HG03025 (cell line): ENCODE data around the gene ATXN1.

Experiments used
- ATAC-seq: cut with Tn5 transposase; IDR thresholded peaks from one replicate; pipeline ENCODE4 v1.9.1; 2021; ENCODE audit warnings: mild to moderate bottlenecking, moderate library complexity; ENCODE audit not compliant: unreplicated experiment, low FRiP score

The ATXN1 gene

DNA sequence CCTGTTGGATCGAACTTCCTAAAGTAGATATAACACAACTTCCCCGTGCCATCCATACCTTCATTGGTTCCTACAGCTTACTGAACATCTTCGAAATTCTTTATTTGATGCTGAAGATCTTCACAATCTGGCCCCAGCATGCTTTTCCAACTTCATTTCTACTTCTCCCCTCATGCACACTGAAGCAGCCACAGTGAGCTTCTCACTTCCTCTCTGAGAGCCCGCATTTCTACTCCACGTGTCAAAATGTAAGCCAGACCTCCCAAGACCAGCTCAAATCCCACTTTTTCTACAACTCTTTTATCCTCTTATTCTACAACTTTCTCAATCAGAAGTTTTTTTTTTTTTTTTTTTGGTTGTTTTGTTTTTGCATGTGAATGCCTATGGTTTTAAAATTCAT is 268.1 kb downstream of the ATXN1 start:
- no peak for ATAC-seq

DNA sequence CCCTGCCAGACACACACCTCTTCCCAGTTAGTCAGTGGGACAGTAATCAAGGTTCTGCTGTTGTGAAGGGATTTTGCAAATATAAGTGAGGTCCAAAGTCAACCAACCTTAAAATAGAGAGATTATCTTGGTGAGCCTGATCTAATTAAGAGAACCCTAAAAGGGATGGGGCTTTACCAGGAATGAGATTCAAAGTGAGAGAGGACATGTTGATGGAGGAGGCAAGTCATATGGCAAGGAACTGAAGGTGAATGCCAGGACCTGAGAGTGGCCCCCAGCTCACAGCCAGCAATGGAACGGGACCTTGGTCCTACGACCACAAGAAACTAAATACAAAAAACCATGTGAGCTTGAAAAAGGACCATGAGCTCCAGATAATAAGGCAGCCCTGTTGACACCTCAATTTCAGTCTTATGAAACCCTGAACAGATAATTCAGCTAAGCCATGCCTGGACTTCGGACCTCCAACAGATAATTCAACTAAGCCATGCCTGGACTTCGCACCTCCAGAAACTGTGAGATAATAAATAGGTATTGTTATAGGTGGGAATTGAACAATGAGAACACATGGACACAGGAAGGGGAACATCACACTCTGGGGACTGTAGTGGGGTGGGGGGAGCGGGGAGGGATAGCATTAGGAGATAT is 269.5 kb downstream of the ATXN1 start:
- ATAC-seq = no peak

DNA sequence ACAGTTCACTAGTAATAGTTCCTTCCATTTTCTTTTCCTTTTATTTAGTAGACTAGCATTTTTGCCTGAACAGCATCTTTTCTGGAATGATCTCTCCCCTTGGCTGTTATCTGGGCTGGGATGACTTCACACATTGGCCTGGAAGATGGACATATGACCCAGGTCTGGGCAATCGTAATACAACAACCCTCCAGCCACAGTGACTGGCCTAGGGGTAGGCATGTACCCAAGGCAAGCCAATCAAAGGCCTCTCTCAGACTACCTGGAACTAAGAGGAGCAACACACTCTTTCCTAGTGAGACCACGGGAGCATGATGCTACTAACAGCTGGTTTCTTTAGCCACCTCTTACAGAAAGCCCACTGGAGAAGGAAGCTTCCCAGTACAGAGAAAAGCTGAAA is 270.6 kb downstream of the ATXN1 start:
- ATAC-seq = no peak

DNA sequence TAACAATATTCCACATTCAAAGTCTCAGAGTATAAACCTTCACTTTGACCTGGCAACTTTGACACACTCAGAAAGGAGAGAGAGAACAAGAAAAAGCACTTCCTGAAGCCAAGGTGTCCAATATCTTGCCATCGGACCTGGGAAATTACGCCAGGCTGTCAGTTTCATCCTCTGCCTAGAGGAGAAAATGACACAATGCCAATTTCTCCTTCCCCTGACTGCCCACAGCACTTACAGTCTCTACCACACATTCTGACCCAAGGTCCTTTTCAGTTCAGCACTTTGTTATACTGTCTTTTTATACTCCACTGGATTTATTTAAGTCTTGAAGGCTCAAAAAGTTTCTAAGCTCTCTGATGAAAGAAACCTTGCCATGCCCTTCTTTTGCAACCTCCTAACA is 272.4 kb downstream of the ATXN1 start:
- no peak for ATAC-seq

DNA sequence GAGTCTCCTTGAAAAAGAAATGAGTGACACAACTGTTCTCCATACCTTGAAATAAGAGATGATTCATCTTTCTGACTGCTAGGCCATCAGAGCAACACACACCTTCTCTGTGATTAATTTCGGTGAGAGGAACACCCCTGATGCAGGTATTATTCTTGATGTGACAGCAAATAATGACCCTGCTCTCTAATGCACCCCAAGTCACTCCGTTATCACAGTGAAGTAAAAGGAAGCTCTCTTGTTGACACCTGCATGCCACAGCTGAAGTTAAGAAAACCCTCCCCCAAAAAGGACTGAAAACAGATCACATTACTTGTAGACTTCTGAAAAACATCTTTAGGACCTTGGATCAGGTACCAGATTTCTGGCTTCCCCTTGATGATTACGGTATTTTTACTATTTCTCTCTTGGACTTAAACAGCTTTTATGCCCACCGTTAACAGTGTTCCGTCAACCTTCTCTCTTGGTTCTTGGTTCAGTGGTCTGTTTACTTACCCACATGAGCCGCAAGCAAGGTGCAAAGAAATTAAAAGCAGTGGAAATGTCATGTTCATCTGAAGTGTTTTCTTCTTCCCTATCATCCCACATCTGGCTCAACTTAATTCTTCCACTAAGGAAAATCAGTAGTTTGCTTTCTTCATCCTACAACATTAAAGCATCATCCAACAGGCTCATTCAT is 273.1 kb downstream of the ATXN1 start:
- no peak for ATAC-seq

DNA sequence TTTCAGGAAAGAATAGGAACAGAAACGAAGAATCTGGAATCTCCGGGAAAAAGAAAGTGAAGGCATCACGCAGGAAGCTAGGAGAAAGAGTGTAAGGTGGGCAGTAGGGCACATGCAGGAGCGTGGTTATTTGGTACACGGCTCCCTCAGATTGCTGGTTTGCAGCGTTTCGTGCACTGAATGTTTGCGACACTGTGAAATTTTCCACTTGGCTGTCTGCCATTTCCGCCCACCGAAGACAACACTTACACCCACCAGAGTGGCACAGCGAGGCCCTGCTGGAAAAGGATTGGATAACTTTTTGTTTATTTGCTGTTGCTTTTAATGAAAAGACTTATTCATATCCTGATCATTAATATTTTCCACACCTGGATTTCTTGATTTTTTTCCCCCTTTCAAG is 274.6 kb downstream of the ATXN1 start:
- ATAC-seq = no peak

DNA sequence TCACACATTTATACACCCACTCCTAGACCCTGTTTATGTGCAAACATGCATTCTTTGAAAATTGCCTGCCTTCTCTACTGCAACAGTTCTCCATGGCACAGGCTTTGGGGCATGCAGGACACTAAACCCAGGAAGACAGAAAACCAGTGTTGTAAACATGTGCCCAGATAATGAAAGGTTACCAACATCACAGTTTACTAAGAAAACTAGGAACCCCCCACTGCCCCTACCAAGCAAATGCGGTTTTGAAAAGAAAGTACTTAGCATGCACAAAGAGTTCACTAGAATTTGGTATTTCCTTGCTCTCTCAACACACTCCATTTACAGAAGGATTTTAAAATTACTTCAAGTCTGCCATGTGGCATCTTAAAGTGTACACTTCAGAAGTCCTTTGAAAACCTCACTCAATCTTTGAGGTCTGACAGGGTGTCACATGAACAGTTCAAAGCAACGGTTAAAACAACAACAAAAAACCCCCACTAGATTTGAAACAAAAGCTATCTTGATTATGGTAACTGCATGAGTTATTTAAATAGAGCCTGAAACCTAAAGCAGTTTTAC is 277.9 kb downstream of the ATXN1 start:
- ATAC-seq = peak; percentile 49

DNA sequence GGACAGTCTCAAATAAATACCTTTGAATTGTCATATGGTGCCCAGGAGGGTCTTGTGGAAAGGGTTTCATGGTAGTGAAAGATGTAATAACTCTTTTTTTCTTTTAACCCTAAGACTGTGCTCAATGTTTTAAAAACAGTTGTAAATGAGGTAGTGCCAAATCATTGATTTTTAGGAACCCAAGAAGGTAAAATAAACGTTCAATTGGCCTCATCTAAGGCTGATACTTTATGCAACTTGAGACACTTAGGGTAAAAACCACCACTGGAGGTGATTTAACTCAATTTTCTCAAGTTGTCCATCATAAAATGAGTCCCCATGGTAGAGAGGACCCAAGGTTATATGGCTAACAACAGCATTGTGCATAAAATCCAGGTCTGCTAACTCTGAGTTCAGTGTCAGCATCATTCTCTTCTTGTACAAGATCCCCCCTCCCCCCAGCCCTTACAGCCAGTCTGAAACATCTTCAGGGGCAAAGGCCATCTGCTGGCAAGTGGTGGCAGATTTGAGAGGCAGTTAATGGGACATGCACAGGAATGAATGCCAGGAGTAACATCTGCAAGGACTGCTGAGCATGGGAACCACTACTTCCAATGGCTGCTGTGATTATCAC is 278.5 kb downstream of the ATXN1 start:
- ATAC-seq = no peak

DNA sequence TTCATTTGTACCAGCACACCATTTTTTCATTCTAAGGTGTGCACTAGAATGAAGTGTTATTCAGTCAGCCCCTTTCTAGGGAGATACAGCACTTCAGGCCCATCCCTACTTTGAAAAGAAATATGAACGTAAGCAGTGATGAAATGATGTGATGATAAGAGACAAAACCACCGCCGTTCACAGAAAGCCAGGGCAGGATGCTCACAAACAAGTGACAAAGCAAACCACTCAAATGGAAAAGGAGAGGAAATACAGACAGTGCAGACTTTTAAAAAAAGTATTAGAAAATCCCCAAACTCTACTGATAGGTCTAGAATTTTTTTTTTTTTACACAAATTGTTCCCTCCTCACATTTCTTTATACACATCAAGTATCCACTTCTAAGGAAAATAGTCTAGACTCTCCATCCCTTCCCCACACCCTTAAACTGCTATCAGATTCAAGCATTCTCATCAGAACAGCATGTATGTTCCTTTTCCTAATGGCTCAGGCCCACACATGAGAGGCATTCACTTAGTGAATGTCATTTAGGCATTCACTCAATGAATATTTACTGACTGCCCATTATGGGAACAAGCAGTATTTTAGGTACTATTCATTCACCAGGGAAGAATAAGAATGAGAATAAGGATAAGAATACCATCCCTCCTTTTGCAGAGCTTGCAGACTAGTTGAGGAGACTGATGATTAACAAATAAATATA is 279.4 kb downstream of the ATXN1 start:
- no peak for ATAC-seq

DNA sequence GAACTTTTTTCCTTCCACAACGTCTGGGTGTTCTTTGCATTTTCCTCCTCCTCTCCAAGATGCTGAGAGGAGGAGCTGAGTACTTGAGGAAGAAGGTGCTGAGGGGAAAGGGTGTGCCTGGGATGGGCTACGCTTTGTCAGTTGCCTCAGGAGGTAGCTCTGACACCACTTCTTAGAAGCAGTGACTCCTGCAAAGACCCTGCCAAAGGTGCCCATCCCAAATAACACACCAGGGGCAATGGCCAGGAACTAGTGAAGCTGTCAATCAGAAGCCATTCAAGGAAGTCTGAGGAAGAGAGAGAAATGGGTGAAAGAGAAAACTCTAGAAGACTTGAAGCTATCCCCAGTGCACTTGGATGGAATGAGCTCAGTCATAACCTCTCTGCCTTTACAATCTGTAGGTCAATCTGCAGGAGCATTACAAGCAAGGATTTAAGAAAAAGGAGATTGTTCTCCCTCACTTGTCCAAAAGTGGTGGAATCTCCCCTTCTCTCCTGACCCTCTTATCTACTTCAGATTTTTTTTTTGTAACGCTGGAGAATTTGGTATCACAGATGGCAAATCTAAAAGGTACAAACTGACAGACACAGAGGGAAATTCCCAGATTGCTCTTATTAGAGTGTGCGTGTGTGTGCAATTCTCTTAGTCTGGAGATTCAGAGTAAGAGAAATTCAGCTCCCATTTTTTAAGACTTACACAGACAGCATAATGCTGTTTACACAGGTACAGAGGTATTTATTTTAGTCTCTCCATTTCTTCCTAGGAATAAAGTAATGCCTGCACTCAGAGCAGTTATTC is 280.3 kb downstream of the ATXN1 start:
- ATAC-seq = no peak

DNA sequence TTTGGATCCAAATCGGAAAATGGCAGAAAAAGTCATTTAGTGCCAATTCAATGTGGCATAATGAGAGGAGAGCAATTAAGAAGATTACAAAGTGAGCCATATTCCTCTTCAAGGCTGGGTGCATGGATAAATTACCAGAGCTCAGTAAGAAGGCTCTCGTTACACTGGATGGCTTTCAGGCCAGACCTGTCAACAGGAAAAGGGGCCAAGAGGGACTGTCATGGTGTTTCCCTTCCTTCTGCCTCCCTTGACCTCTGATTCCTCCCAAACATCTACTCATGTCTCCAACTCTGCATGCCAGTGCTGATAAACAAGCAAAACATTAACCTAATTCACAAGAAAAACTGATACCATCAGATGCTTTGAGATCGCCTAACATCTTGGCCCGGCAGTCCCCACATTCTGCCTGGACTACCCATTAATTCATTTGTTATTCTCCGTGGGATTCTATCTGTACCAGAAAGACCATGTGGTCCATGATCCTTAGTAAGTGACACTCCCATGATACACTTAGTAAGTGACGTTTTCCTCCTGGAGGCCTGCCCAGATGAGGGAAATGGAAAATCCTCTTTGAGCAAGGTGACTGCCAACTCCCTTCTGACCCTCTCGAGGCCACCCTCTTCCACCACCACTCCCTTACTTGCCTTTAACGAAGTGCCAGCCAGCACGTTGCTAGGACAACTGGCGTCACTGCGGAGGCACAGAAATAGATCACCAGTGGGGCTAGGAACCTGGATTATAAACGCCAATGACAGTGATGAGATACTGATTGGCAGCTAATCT is 283.7 kb downstream of the ATXN1 start:
- no peak for ATAC-seq

DNA sequence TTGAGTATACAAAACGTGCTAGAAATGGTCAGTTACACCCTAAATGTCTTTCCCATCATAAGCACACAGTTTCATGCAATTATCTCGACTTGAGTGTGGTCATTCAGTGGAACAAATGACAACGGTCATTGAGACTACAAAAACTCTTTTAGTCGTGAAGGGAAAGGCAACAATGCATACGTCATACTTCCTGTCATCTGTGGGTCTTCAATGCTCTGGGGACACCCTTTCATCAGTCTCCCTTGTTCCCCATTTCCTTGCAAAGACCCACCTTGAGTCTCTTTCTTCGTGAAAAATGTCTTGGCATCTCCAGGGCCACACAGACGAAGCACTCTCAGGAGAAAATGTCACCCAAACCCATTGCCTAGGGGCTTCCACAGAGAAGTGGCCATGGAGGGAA is 284.4 kb downstream of the ATXN1 start:
- no peak for ATAC-seq

DNA sequence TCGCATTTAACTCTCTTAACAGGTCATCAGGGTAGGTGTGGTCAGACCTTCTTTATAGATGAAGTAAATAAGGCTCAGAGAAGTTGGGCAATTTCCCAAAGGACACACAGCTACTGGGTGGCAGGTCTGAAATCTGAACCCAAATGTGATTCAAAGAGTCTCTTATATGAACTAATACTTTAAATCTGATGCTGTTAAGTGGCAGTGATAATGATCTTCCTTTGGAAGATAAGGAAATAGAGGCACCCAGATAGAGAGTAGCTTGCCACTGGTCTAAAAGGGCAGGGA is 285.8 kb downstream of the ATXN1 start:
- no peak for ATAC-seq

DNA sequence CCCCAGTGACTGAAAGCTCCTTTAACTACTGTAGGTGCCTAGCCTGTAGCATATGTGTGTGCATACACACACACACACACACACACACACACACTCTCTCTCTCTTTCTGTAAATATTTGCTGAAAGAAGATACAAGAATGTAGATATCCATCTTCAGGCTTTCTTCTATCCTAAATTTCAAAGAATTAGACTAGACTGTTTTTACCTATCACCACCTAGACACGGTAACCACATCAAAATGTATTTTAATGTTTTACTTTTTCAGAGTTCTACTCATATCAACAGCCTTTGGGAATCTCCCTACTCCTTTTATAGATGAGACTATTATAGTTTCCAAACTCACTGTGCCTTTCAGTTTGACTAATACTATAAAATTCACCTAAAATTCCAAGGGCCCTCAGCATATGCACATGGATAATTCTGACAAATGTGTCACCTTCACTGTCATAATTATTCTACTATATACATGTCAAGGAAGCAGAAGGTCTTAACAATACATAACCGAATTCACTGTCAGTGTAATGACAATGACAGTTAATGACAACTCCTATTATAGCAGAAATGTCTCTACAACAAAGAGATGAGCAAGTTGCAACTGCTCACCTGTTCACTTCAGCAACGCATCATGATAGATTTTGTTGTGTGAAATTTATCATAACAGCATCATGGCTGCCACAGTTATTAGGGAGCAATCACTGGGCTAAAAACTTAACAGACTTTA is 286.3 kb downstream of the ATXN1 start:
- ATAC-seq = no peak

DNA sequence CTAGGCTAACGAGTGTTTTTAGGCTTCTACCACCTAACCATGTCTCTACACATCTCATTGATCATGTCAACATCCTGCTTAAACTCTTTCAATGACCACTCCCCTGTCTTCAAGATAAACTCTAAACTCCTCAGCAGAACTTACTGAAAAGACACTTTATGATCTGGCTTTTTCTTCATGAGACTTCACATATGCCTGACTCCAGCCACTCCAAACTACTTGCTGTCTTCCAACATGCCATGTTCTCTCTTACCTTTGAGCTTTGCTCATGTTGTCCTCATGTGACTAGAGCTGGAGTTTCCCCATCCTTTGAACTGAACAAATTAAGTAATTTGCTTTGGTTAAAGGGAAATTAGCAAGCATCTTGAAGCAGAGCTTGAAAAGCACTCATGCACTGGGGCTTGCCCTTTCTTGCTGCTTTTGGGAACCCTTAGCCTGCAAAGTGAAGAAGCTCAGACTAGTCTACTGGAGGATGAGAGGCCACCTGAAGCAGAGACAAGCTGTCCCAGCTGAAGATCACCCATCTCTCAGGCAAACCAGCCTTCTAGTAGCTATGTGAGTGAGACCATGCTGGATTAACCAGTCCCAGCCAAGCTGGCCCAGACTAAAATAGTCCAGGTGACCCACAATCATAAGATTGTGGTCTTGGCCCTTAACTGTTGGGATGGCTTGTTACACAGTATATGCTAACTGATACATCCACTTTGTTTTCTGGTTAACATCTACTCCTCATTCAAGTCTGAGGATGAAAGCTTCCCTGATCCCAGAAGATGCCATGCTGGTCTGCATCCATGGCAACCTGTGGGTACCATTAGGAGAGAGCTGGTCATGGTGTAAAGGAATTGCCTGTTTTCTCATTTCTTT is 287.1 kb downstream of the ATXN1 start:
- ATAC-seq = no peak

DNA sequence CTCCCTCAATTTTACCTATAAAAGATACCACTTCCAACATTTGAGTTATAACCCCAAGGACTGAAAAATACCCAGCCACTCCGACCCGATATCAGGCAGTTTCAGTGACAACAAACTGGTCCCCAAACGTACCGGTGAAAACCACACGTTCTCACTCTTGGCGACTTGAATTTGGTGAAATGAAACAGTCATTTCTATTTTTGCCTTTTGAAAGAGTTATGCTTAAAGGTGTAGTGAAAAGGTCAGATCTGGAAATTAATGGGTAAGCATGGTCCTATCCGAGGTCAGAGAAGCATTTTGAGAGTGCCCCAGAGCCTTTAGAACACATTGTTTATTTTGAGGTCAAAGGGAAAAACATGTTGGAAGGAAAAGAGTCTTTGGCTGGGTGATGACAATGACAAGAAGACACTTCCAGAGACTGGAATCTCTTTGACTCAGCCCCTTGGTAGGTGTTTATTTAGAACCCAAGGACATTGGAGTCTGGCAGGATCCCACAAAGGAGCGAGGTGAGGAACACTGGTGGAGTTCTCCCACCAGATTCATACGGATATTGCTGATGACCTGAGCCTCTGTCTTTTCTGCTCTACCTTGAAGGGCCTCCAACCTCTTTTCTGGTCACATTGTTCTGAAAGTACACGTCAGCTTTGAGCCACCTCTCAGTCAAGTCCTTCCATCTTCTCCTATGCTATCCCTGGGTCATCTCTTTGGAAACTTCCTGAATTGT is 287.9 kb downstream of the ATXN1 start:
- peak; percentile 49 for ATAC-seq

DNA sequence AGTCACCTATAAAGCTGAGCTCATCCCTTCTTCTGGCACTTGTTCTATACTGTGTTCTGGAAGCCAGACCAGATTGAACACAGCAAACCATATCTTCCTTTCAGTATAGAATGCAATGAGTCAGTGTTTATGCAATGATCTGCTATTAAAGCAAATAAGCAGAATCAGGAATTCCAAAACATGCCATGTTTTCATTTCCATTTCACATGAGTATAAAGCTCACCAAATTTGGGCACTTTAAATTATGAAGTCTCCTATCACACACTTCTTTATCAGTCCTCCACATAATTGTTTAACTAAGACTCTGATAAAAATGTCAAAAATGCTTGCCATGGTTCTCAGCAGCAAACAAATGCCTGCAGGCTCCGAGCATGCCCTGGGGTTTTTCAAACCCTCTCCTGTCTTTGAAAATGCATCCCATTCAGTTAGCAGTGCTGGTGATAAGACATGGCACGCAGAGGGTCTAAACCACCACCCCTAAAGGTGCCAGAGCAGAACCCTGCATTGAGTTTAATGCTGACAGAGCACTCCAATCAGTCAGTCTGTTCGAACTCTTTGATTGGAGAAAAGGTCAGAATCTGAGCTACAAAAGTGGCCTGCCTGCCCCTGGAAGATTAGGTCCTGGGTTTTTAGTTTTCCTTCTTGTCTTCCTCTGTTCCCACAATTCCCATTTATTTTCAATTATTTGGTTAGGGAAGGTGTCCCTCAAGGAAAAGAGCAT is 288.8 kb downstream of the ATXN1 start:
- no peak for ATAC-seq
